Measurements from ENCODE around the gene SULT4A1. TPM values are rescaled to one million over a fixed set of nuclear protein-coding genes. Genes with fewer than 3 reads are reported as not detected.

Gene SULT4A1
- total and polyA plus RNA-seq, 2 of the 8 experiments (the other 6 are each of a cell fraction or from before 2014, with no cell fraction given), result 9.1 to 11.8 TPM

- Histone ChIP-seq H2BK5ac (ENCODE audit: low read depth, low read length) (no peak overlapping the region), H4K20me1 (replicated peaks in 1 of 2; ENCODE audit: control insufficient read depth in 1 of 2, insufficient read depth in 2 of 2, low read length in 2 of 2) (peaks cover 0 to 8% of the 10 kb centered on the region in 2 experiments), H2AK5ac (ENCODE audit: low read depth, low read length) (no peak overlapping the region), H3K18ac (ENCODE audit: extremely low read depth, low read length) (no peak overlapping the region), H3K79me2 (ENCODE audit: control insufficient read depth in 1 of 2, insufficient read depth in 2 of 2, low read length in 2 of 2) (no peaks in the 10 kb centered on the region), H2AFZ (ENCODE audit: low read length) (no peak overlapping the region), H3K27ac (ENCODE audit: low read depth, low read length) (no peak overlapping the region), H2BK15ac (ENCODE audit: low read length) (no peak overlapping the region), H3K14ac (ENCODE audit: insufficient read length) (no peak overlapping the region), H3K56ac (replicated peaks; ENCODE audit: insufficient read length, low read depth, low read length) (no peak overlapping the region), H3K4ac (replicated peaks; ENCODE audit: insufficient read length, low read depth, low read length) (no peak overlapping the region), H3K79me1 (ENCODE audit: low read depth, low read length) (peaks cover 2% of the 10 kb centered on the region; the same call in 1 of the 2 replicates), H4K8ac (ENCODE audit: extremely low read depth, insufficient read depth, low read length) (no peak overlapping the region), H3K23me2 (ENCODE audit: low read depth, low read length) (no peaks in the 10 kb centered on the region; the same call in 1 of the 2 replicates), H4K5ac (ENCODE audit: insufficient read length, low read depth, low read length) (no peak overlapping the region), H3K27me3 (replicated peaks in 1 of 4; ENCODE audit: control insufficient read depth in 3 of 4, extremely low read depth in 1 of 4, insufficient read depth in 3 of 4, low read length in 3 of 4) (no peaks in the 10 kb centered on the region), H2BK20ac (ENCODE audit: low read length) (no peak overlapping the region), H3K9ac (replicated peaks in 1 of 4; ENCODE audit: extremely low read depth in 1 of 4, low read depth in 3 of 4, low read length in 3 of 4) (no peak overlapping the region), H3K36me3 (ENCODE audit: control insufficient read depth in 2 of 4, insufficient read depth in 4 of 4, low read length in 3 of 4) (no peaks in the 10 kb centered on the region), H3K23ac (ENCODE audit: insufficient read length) (no peak overlapping the region), H3K4me2 (ENCODE audit: insufficient read depth in 1 of 2, low read depth in 2 of 2, low read length in 2 of 2) (no peak overlapping the region), H3K9me3 (ENCODE audit: insufficient read depth in 2 of 2, low read depth in 1 of 2, low read length in 1 of 2) (no peaks in the 10 kb centered on the region), H2BK12ac (ENCODE audit: low read depth, low read length) (no peak overlapping the region), H3K4me1 (replicated peaks in 1 of 4; ENCODE audit: control insufficient read depth in 3 of 4, insufficient read depth in 4 of 4, low read length in 3 of 4) (peaks cover 0 to 21% (median 14%) of the 10 kb centered on the region in 4 experiments; a peak in 6 of 7 replicates), H2BK120ac (replicated peaks; ENCODE audit: low read depth, low read length) (no peak overlapping the region), H3K4me3 (ENCODE audit: extremely low read depth in 1 of 4, insufficient read depth in 2 of 4, low read depth in 3 of 4, low read length in 4 of 4) (no peak overlapping the region), H4K91ac (replicated peaks; ENCODE audit: insufficient read length, low read length) (no peak overlapping the region)
- WGBS, 2 experiments (ENCODE audit: extremely low coverage in 1 of 2, insufficient coverage in 1 of 2, insufficient read length in 1 of 2, insufficient replicate concordance in 2 of 2, low coverage in 1 of 2, low lambda C conversion rate in 2 of 2, missing lambda C conversion rate in 1 of 2), result 90% methylated on average over 13 of the region's 13 CpGs; no CpG with 5 or more reads in 1 of the 2 experiments
- ChIA-PET POLR2A (ENCODE audit: partially characterized antibody) (no interaction called here), CTCF (ENCODE audit: partially characterized antibody) (interaction anchor here (1.4 kb wide), 1 partner anchor 65 kb away, joined by 6 read pairs; no protein-coding TSS in a partner anchor)
- FAIRE-seq (no peak), DNase-seq (ENCODE audit: low read depth in 1 of 2, low spot score in 2 of 2) (no peak)
- TF ChIP-seq RBBP5 (IDR thresholded peaks at IDR 0.05; ENCODE audit: borderline replicate concordance, low read depth, low read length) (no peak), BCL11A (IDR thresholded peaks at IDR 0.05; ENCODE audit: low read depth in 2 of 2, low read length in 2 of 2) (no peak), YY1 (IDR thresholded peaks at IDR 0.05; ENCODE audit: low read depth, low read length) (no peak), CREB1 (IDR thresholded peaks at IDR 0.05) (no peak), KDM5A (IDR thresholded peaks at IDR 0.05; ENCODE audit: low read length) (no peak), POLR2A (IDR thresholded peaks at IDR 0.05; ENCODE audit: control extremely low read depth in 1 of 2, low read depth in 2 of 2, low read length in 2 of 2) (no peak), HDAC2 (IDR thresholded peaks at IDR 0.05; ENCODE audit: borderline replicate concordance in 1 of 2, low read depth in 2 of 2, low read length in 2 of 2) (no peak), CTBP2 (IDR thresholded peaks at IDR 0.05; ENCODE audit: borderline replicate concordance, insufficient read depth, insufficient read length, low read length) (no peak), POU5F1 (IDR thresholded peaks at IDR 0.05; ENCODE audit: low read depth, low read length) (no peak), NRF1 (IDR thresholded peaks at IDR 0.05; ENCODE audit: low read depth, low read length) (no peak), BRCA1 (IDR thresholded peaks at IDR 0.05; ENCODE audit: low read depth, low read length) (no peak), ZNF274 (IDR thresholded peaks at IDR 0.05; ENCODE audit: borderline replicate concordance, extremely low read depth, low read length) (no peak)
Observed at GRCh38 chr22:43819931-43820640, 42.2 kb downstream of the SULT4A1 start.
